ENCODE results near the gene PAPPA. TPM values are rescaled to one million over a fixed set of nuclear protein-coding genes. Genes with fewer than 3 reads are reported as not detected.

The PAPPA gene
- total and polyA plus RNA-seq, 2 donors from 2014 or later, result 4.2 to 10.2 TPM

- no peak overlapping the region for H3K9ac ChIP-seq (ENCODE audit: low read length in 3 of 3)
- no peak overlapping the region for H3K27ac ChIP-seq (ENCODE audit: low read depth in 2 of 2, low read length in 2 of 2)
- H3K36me3 ChIP-seq (ENCODE audit: control insufficient read depth in 2 of 3, insufficient read depth in 3 of 3, low read length in 3 of 3), result peaks cover 0 to 2% (median 0%) of the 10 kb centered on the region in 3 donors
- H3K4me3 ChIP-seq (ENCODE audit: low read length in 3 of 3), result no peak overlapping the region
- TF ChIP-seq, protein P1, sequence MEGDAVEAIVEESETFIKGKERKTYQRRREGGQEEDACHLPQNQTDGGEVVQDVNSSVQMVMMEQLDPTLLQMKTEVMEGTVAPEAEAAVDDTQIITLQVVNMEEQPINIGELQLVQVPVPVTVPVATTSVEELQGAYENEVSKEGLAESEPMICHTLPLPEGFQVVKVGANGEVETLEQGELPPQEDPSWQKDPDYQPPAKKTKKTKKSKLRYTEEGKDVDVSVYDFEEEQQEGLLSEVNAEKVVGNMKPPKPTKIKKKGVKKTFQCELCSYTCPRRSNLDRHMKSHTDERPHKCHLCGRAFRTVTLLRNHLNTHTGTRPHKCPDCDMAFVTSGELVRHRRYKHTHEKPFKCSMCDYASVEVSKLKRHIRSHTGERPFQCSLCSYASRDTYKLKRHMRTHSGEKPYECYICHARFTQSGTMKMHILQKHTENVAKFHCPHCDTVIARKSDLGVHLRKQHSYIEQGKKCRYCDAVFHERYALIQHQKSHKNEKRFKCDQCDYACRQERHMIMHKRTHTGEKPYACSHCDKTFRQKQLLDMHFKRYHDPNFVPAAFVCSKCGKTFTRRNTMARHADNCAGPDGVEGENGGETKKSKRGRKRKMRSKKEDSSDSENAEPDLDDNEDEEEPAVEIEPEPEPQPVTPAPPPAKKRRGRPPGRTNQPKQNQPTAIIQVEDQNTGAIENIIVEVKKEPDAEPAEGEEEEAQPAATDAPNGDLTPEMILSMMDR (IDR thresholded peaks at IDR 0.05; ENCODE audit: borderline replicate concordance, extremely low read depth, insufficient read depth), result no peak
- H3K27me3 ChIP-seq (ENCODE audit: control insufficient read depth, insufficient read depth, low read length), result no peaks in the 10 kb centered on the region
- FAIRE-seq (no peak), DNase-seq (no peak)
- intact Hi-C loops (cut with DNase I), result no loop called here
- H3K9me3 ChIP-seq (ENCODE audit: control insufficient read depth in 2 of 3, insufficient read depth in 1 of 3, low read length in 3 of 3), result no peaks in the 10 kb centered on the region
- no peaks in the 10 kb centered on the region for H3K4me1 ChIP-seq (ENCODE audit: control insufficient read depth in 2 of 3, insufficient read depth in 2 of 3, low read depth in 1 of 3, low read length in 3 of 3)
Observed at GRCh38 chr9:116267021-116267420, 113.4 kb downstream of the PAPPA start.

DNA sequence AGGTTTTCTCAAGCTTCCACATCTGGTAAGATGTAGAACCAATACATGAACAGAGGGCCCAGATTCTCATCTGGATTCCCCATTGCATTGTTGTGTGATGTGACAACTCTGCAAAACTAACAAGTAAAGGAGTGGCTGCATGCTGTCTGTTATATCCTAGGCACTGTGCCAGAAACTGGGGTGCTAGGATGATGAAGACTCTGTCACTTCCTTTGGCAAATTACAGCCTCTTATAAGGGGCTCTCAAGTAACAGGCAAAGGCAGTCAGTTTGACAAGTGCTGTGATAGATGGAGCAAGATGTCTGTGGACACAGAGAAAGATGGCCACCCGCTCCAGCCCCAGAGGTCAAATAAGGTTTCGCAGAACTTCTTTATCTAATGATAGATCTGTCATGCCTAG is 115.7 kb downstream of the PAPPA start:
- H3K27ac ChIP-seq (ENCODE audit: low read depth in 2 of 2, low read length in 2 of 2), result no peak overlapping the region
- TF ChIP-seq, protein P1 (IDR thresholded peaks at IDR 0.05; ENCODE audit: borderline replicate concordance, extremely low read depth, insufficient read depth), result no peak
- FAIRE-seq, result no peak
- peak in 2 of 5 donors; percentile 45 to 62 for DNase-seq
- H3K4me1 ChIP-seq (ENCODE audit: control insufficient read depth in 2 of 3, insufficient read depth in 2 of 3, low read depth in 1 of 3, low read length in 3 of 3), result no peaks in the 10 kb centered on the region
- H3K9me3 ChIP-seq (ENCODE audit: control insufficient read depth in 2 of 3, insufficient read depth in 1 of 3, low read length in 3 of 3), result no peaks in the 10 kb centered on the region
- intact Hi-C loops (cut with DNase I), result no loop called here
- no peak overlapping the region for H3K4me3 ChIP-seq (ENCODE audit: low read length in 3 of 3)
- H3K36me3 ChIP-seq (ENCODE audit: control insufficient read depth in 2 of 3, insufficient read depth in 3 of 3, low read length in 3 of 3), result peaks cover 0 to 5% (median 0%) of the 10 kb centered on the region in 3 donors
- H3K27me3 ChIP-seq (ENCODE audit: control insufficient read depth, insufficient read depth, low read length), result no peaks in the 10 kb centered on the region
- no peak overlapping the region for H3K9ac ChIP-seq (ENCODE audit: low read length in 3 of 3)

DNA sequence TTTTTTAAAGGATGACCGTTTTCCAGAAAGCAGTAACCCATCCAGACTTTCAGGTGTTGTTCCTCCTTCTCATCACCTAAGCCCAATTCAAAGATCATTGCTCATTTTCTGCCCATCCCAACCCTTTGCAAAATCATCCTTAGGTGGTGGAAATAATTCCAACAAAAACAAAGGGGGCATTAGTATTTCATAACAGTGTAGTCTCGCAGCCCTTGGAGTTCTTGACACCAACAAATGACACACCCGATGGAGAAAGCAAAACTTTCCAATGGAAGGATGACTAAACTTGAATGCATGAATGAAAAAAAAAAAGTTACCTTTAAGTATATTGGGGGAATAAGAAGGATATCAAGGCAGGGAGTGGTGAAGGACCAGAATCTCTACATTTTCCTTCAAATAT is 117.0 kb downstream of the PAPPA start:
- intact Hi-C loops (cut with DNase I), result no loop called here
- FAIRE-seq, result no peak
- no peak for DNase-seq
- TF ChIP-seq, protein P1 (IDR thresholded peaks at IDR 0.05; ENCODE audit: borderline replicate concordance, extremely low read depth, insufficient read depth), result no peak
- H3K9ac ChIP-seq (ENCODE audit: low read length in 3 of 3), result no peak overlapping the region
- no peaks in the 10 kb centered on the region for H3K9me3 ChIP-seq (ENCODE audit: control insufficient read depth in 2 of 3, insufficient read depth in 1 of 3, low read length in 3 of 3)
- H3K4me3 ChIP-seq (ENCODE audit: low read length in 3 of 3), result no peak overlapping the region
- no peak overlapping the region for H3K27ac ChIP-seq (ENCODE audit: low read depth in 2 of 2, low read length in 2 of 2)
- H3K4me1 ChIP-seq (ENCODE audit: control insufficient read depth in 2 of 3, insufficient read depth in 2 of 3, low read depth in 1 of 3, low read length in 3 of 3), result no peaks in the 10 kb centered on the region
- H3K36me3 ChIP-seq (ENCODE audit: control insufficient read depth in 2 of 3, insufficient read depth in 3 of 3, low read length in 3 of 3), result peaks cover 0 to 5% (median 0%) of the 10 kb centered on the region in 3 donors
- H3K27me3 ChIP-seq (ENCODE audit: control insufficient read depth, insufficient read depth, low read length), result no peaks in the 10 kb centered on the region

DNA sequence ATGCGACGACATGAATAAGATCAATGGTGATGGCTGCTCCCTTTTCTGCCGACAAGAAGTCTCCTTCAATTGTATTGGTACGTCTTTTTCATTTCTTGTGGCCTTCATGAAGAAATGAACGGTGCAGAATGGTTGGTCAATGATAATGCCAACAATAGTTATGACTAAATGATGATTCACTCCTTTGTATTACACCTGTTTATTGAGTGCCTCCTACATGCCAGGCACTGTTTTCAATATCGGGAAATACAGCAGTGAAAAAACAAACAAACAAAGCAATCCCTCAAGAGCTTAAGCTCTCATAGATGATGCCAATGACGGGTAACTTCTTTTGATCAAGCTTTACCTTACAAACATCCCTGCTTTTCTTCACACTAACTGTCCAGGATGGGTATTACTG is 117.7 kb downstream of the PAPPA start:
- TF ChIP-seq, protein P1 (IDR thresholded peaks at IDR 0.05; ENCODE audit: borderline replicate concordance, extremely low read depth, insufficient read depth), result no peak
- Histone ChIP-seq H3K36me3 (ENCODE audit: control insufficient read depth in 2 of 3, insufficient read depth in 3 of 3, low read length in 3 of 3) (peaks cover 0 to 3% (median 0%) of the 10 kb centered on the region in 3 donors), H3K9me3 (ENCODE audit: control insufficient read depth in 2 of 3, insufficient read depth in 1 of 3, low read length in 3 of 3) (no peaks in the 10 kb centered on the region), H3K27ac (ENCODE audit: low read depth in 2 of 2, low read length in 2 of 2) (no peak overlapping the region), H3K9ac (ENCODE audit: low read length in 3 of 3) (no peak overlapping the region), H3K4me1 (ENCODE audit: control insufficient read depth in 2 of 3, insufficient read depth in 2 of 3, low read depth in 1 of 3, low read length in 3 of 3) (no peaks in the 10 kb centered on the region), H3K27me3 (ENCODE audit: control insufficient read depth, insufficient read depth, low read length) (no peaks in the 10 kb centered on the region), H3K4me3 (ENCODE audit: low read length in 3 of 3) (no peak overlapping the region)
- DNase-seq, result no peak
- intact Hi-C loops (cut with DNase I), result no loop called here
- no peak for FAIRE-seq
